H9 (cell line): ENCODE results near the gene CNOT11. TPM values are rescaled to one million over a fixed set of nuclear protein-coding genes. Genes with fewer than 3 reads are reported as not detected.

ENCODE experiments used
- DNase-seq: peaks from one replicate; pipeline ENCODE4 v3.0.0-alpha.2; 2017
- H2AFZ ChIP-seq: one replicate; pipeline ENCODE4 v1.6.1; 2013; ENCODE audit warnings: mild to moderate bottlenecking, low read length, control low read depth, moderate library complexity
- H2AK5ac ChIP-seq: 2 replicates; pipeline ENCODE4 v1.6.1; 2013; ENCODE audit warnings: low read length, control low read depth, mixed read lengths; ENCODE audit not compliant: insufficient read length
- H2BK120ac ChIP-seq: one replicate; pipeline ENCODE4 v1.6.1; 2013; ENCODE audit warnings: low read depth, mild to moderate bottlenecking, low read length, control low read depth, inconsistent platforms; ENCODE audit not compliant: poor library complexity, severe bottlenecking
- H2BK12ac ChIP-seq: 2 replicates; pipeline ENCODE4 v1.6.1; 2013; ENCODE audit warnings: low read length, control low read depth, mixed read lengths, low read depth; ENCODE audit not compliant: insufficient read length
- H2BK15ac ChIP-seq: 2 replicates; pipeline ENCODE4 v1.6.1; 2013; ENCODE audit warnings: low read depth, low read length, control low read depth
- H2BK20ac ChIP-seq: one replicate; pipeline ENCODE4 v1.6.1; 2013; ENCODE audit warnings: low read depth, mild to moderate bottlenecking, low read length, control low read depth, inconsistent platforms; ENCODE audit not compliant: poor library complexity, severe bottlenecking
- H2BK5ac ChIP-seq: 2 replicates; pipeline ENCODE4 v1.6.1; 2013; ENCODE audit warnings: low read length, control low read depth, mixed read lengths; ENCODE audit not compliant: insufficient read length
- H3K14ac ChIP-seq: 2 replicates; pipeline ENCODE4 v1.6.1; 2013; ENCODE audit warnings: low read length, control low read depth; ENCODE audit not compliant: insufficient read depth
- H3K18ac ChIP-seq: 2 replicates; pipeline ENCODE4 v1.6.1; 2013; ENCODE audit warnings: low read depth, mild to moderate bottlenecking, mixed read lengths, low read length, control low read depth; ENCODE audit not compliant: insufficient read length
- H3K23ac ChIP-seq: 2 replicates; pipeline ENCODE4 v1.6.1; 2013; ENCODE audit warnings: low read length, control low read depth, mixed read lengths, low read depth; ENCODE audit not compliant: insufficient read length
- H3K23me2 ChIP-seq: 2 replicates; pipeline ENCODE4 v1.6.1; 2013; ENCODE audit warnings: low read depth, mild to moderate bottlenecking, mixed read lengths, low read length, control low read depth; ENCODE audit not compliant: insufficient read length, poor library complexity, severe bottlenecking
- H3K27ac ChIP-seq: 2 replicates; pipeline ENCODE4 v1.5.1; 2013; ENCODE audit warnings: low read length, control low read depth, mixed read lengths, low read depth; ENCODE audit not compliant: insufficient read length
- H3K27me3 ChIP-seq: 2 replicates; pipeline ENCODE4 v1.6.1; 2013; ENCODE audit warnings: low read length, control low read depth, inconsistent platforms; ENCODE audit not compliant: insufficient read depth
- H3K4ac ChIP-seq: 2 replicates; pipeline ENCODE4 v1.6.1; 2013; ENCODE audit warnings: low read depth, mild to moderate bottlenecking, control low read depth, inconsistent platforms, low read length, moderate library complexity
- H3K4me1 ChIP-seq: 2 replicates; pipeline ENCODE4 v1.6.1; 2013; ENCODE audit warnings: low read length, control low read depth, inconsistent platforms; ENCODE audit not compliant: insufficient read depth
- H3K4me2 ChIP-seq: 2 replicates; pipeline ENCODE4 v1.6.1; 2013; ENCODE audit warnings: low read length, control low read depth, mixed read lengths; ENCODE audit not compliant: insufficient read length, insufficient read depth
- H3K56ac ChIP-seq: 2 replicates; pipeline ENCODE4 v1.6.1; 2013; ENCODE audit warnings: low read depth, mild to moderate bottlenecking, mixed read lengths, low read length, control low read depth; ENCODE audit not compliant: insufficient read length
- H3K79me1 ChIP-seq: 2 replicates; pipeline ENCODE4 v1.6.1; 2013; ENCODE audit warnings: low read depth, mild to moderate bottlenecking, moderate library complexity, low read length, control low read depth, inconsistent platforms; ENCODE audit not compliant: insufficient read depth, poor library complexity, severe bottlenecking
- H3K79me2 ChIP-seq: 2 replicates; pipeline ENCODE4 v1.6.1; 2013; ENCODE audit warnings: low read length, control low read depth, inconsistent platforms; ENCODE audit not compliant: insufficient read depth
- H3K9ac ChIP-seq: 2 replicates; pipeline ENCODE4 v1.6.1; 2013; ENCODE audit warnings: low read length, control low read depth, mixed read lengths; ENCODE audit not compliant: insufficient read length; ENCODE audit errors: extremely low read depth
- H3K9me3 ChIP-seq: one replicate; pipeline ENCODE4 v1.6.1; 2013; ENCODE audit warnings: low read depth, low read length, inconsistent platforms; ENCODE audit not compliant: control insufficient read depth
- H3T11ph ChIP-seq: one replicate; pipeline ENCODE4 v1.6.1; 2013; ENCODE audit warnings: mild to moderate bottlenecking, low read length, control low read depth, inconsistent platforms
- H4K20me1 ChIP-seq: one replicate; pipeline ENCODE4 v1.6.1; 2013; ENCODE audit not compliant: control insufficient read depth, insufficient read length, insufficient read depth
- H4K5ac ChIP-seq: 2 replicates; pipeline ENCODE4 v1.6.1; 2013; ENCODE audit warnings: low read depth, mild to moderate bottlenecking, mixed read lengths, low read length, control low read depth; ENCODE audit not compliant: insufficient read length
- H4K8ac ChIP-seq: replicated peaks from 2 replicates; pipeline ENCODE4 v1.6.1; 2013; ENCODE audit warnings: low read length, control low read depth, mixed read lengths, low read depth; ENCODE audit not compliant: insufficient read length
- H4K91ac ChIP-seq: 2 replicates; pipeline ENCODE4 v1.6.1; 2013; ENCODE audit warnings: low read depth, mild to moderate bottlenecking, moderate library complexity, mixed read lengths, low read length, control low read depth; ENCODE audit not compliant: insufficient read length
- H3K27ac Mint-ChIP-seq, 3 experiments: 2 replicates in 2 of 3; 3 replicates in 1 of 3; pipeline ENCODE4 v1.8.0; 2020 to 2021; ENCODE audit warnings: mixed read lengths in 3 of 3, mild to moderate bottlenecking in 1 of 3, moderate library complexity in 1 of 3
- H3K27me3 Mint-ChIP-seq: 2 replicates; pipeline ENCODE4 v1.8.0; 2021; ENCODE audit warnings: low read depth, mild to moderate bottlenecking, moderate library complexity, mixed read lengths
- H3K36me3 Mint-ChIP-seq, 3 experiments: 2 replicates in 2 of 3; 3 replicates in 1 of 3; pipeline ENCODE4 v1.8.0; 2020 to 2021; ENCODE audit warnings: low read depth in 3 of 3, mixed read lengths in 3 of 3; ENCODE audit not compliant: insufficient read depth in 1 of 3
- H3K4me1 Mint-ChIP-seq, 2 experiments: 2 replicates each; pipeline ENCODE4 v1.8.0; 2020; ENCODE audit warnings: mixed read lengths in 2 of 2
- H3K4me3 Mint-ChIP-seq, 2 experiments: 2 replicates in 1 of 2; 3 replicates in 1 of 2; pipeline ENCODE4 v1.8.0; 2020 to 2021; ENCODE audit warnings: mild to moderate bottlenecking in 2 of 2, mixed read lengths in 2 of 2, moderate library complexity in 1 of 2
- H3K9me3 Mint-ChIP-seq, 2 experiments: 2 replicates in 1 of 2; 3 replicates in 1 of 2; pipeline ENCODE4 v1.8.0; 2020; ENCODE audit warnings: mild to moderate bottlenecking in 2 of 2, mixed read lengths in 2 of 2, moderate library complexity in 1 of 2
- WGBS: extraction: QIAGEN DNeasy Blood & Tissue Kit; methylation state at CpG from one replicate; pipeline ENCODE4 v1.1.7; 2013; ENCODE audit warnings: missing lambda C conversion rate, low lambda C conversion rate, mixed read lengths; ENCODE audit not compliant: insufficient read length; ENCODE audit errors: extremely low coverage; 5-methylcytosine and 5-hydroxymethylcytosine counted together
- total RNA-seq: library from RNA; stranded (reverse); gene quantifications from 2 replicates; pipeline ENCODE4 v1.2.1, GENCODE V29; 2021
- TF ChIP-seq, protein P1 (sequence below): fragments of 200-600 bp; sonication (generic); conservative IDR thresholded peaks from 3 replicates; pipeline ENCODE4 v1.8.0; 2021; ENCODE audit warnings: antibody characterized with exemption, mild to moderate bottlenecking

CNOT11 gene
- total RNA-seq, 1 experiment from 2014 or later = 46.8 TPM

DNA sequence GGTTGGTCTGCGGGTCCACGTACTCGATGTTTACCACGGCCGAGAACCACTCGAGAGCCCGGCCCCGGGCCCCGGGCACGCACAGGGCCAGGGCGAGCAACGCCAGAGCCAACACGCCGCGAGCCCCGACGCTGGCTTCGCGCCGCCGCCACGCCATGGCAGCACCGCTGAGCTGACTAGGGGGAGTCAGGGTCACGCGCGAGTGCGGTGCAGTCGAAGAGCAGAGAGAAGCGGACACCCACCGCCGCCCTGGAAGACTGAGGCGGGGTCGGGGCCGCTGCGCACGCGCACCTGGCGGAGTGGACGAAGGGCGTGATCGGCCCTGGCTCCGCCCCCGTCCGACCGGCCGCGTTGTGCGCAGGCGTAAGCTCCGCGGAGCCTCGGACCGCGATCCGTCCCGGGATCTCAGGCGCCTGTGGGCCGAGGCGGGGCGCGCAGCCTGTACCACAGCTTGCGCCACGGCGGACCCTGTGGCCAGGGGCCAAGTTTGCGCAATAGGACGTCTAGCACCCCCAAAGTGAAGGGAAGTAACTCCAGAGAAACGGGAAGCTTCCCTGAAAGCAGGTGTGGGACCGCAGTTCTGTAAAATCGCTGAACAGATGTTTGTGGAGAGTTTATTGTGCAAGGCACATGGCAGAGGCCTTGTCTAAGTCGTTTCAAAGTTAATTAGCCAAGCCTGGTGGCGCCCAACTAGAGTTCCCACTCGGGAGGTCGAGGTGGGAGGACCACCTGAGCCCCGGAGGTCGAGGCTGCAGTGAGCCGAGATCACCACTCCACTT is 55.9 kb downstream of the CNOT11 start, which contains the start of gene RNF149:
Gene RNF149, minus strand, starts transcription at position 270 of the 779 bp plus-strand sequence. Its CDS starts 113 bp downstream, at position 157.
- no peak within 1 kb of the TSS for H3K4ac ChIP-seq
- H4K91ac ChIP-seq = no peak within 1 kb of the TSS
- H3K4me2 ChIP-seq = peak within 1 kb of the TSS; percentile 94
- Mint-ChIP-seq H3K4me3 (peak within 1 kb of the TSS; percentile 82 to 92), H3K9me3 (no peaks in the 10 kb centered on the region), H3K4me1 (peaks cover 33 to 34% of the 10 kb centered on the region in 2 experiments), H3K27ac (peak within 1 kb of the TSS in 2 of 3 experiments; percentile 52 to 73; a peak in 2 of 7 replicates), H3K27me3 (peaks cover 7% of the 10 kb centered on the region; the same call in 1 of the 2 replicates), H3K36me3 (peaks cover 0 to 5% (median 3%) of the 10 kb centered on the region in 3 experiments; a peak in 3 of 7 replicates)
- H3K4me1 ChIP-seq = peaks cover 7% of the 10 kb centered on the region; the same call in 1 of the 2 replicates
- no peak within 1 kb of the TSS for H3T11ph ChIP-seq
- no CpG with 5 or more reads among the region's 76 CpGs for WGBS
- peaks cover 11% of the 10 kb centered on the region for H3K79me1 ChIP-seq
- H3K18ac ChIP-seq = peak within 1 kb of the TSS; percentile 63
- H2BK120ac ChIP-seq = no peak within 1 kb of the TSS
- no peaks in the 10 kb centered on the region for H3K9me3 ChIP-seq
- H3K79me2 ChIP-seq = peaks cover 24% of the 10 kb centered on the region
- TF ChIP-seq, protein P1, sequence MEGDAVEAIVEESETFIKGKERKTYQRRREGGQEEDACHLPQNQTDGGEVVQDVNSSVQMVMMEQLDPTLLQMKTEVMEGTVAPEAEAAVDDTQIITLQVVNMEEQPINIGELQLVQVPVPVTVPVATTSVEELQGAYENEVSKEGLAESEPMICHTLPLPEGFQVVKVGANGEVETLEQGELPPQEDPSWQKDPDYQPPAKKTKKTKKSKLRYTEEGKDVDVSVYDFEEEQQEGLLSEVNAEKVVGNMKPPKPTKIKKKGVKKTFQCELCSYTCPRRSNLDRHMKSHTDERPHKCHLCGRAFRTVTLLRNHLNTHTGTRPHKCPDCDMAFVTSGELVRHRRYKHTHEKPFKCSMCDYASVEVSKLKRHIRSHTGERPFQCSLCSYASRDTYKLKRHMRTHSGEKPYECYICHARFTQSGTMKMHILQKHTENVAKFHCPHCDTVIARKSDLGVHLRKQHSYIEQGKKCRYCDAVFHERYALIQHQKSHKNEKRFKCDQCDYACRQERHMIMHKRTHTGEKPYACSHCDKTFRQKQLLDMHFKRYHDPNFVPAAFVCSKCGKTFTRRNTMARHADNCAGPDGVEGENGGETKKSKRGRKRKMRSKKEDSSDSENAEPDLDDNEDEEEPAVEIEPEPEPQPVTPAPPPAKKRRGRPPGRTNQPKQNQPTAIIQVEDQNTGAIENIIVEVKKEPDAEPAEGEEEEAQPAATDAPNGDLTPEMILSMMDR = no peak
- H4K20me1 ChIP-seq = no peaks in the 10 kb centered on the region
- no peak within 1 kb of the TSS for H4K8ac ChIP-seq
- no peak within 1 kb of the TSS for H3K27ac ChIP-seq
- peak; percentile 84 for DNase-seq
- H2BK12ac ChIP-seq = no peak within 1 kb of the TSS
- peak within 1 kb of the TSS; percentile 39 for H4K5ac ChIP-seq
- H2AK5ac ChIP-seq = no peak within 1 kb of the TSS
- peak within 1 kb of the TSS; percentile 74 for H3K9ac ChIP-seq
- H2BK5ac ChIP-seq = no peak within 1 kb of the TSS
- H3K56ac ChIP-seq = no peak within 1 kb of the TSS
- peaks cover 17% of the 10 kb centered on the region for H3K23me2 ChIP-seq
- peak within 1 kb of the TSS; percentile 33 for H2AFZ ChIP-seq
- H2BK20ac ChIP-seq = no peak within 1 kb of the TSS
- H3K27me3 ChIP-seq = no peaks in the 10 kb centered on the region
- H2BK15ac ChIP-seq = no peak within 1 kb of the TSS
- no peak within 1 kb of the TSS for H3K23ac ChIP-seq
- peak within 1 kb of the TSS; percentile 81 for H3K14ac ChIP-seq
